ENCODE data around the gene PI4KB.

Gene PI4KB

DNA sequence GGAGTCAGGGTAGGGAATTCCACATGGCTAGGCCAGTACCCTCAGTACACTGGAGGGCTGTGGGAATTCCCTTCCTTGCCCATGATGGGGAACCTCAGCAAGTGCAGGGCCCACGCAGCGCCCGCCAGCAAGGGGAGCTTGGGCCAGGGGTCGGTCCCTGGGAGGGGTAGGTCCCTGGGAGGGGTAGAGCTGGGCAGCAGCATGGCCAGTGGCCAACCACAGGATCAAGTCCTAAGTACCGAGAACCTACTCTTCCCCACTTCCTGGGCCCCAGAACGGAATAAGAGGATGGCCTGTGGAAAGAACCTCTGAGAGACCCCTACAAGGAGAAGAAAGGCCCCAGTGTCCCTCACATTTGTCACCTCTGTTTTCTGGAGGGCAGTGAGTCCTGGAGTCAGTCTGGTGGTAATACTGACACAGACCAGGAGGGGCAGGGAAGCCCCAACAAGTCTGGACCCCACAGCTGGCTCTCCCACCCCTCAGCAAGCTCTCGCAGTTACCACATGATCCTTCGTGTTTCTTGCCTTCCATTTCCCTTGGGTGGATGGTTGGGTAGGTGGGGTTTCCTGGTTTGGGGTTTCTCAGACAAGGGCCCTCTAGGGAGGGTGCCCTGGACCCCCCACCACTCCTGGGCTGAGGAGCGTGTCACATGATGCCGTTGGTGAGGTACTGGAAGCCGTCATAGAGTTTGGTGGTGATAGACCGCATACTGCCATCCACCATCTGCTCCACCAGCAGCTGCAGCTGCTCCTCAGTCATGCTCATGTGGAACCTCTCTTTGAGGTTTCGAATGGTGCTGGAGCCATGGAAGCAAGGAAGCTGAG lies 34.8 kb downstream of the PI4KB start:
- H3K4me3 ChIP-seq (ENCODE audit: low read depth, low read length), result no peak overlapping the region
- no peak for DNase-seq (ENCODE audit: low read depth)
- TF ChIP-seq MAX (IDR thresholded peaks at IDR 0.05; ENCODE audit: low read depth, low read length) (no peak), POLR2A (IDR thresholded peaks at IDR 0.05; ENCODE audit: extremely low read depth, insufficient read length) (no peak), MYC (IDR thresholded peaks at IDR 0.05; ENCODE audit: low read depth, low read length) (no peak), CTCF (IDR thresholded peaks at IDR 0.05; ENCODE audit: low read depth, low read length) (no peak)

- peak; percentile 83 for TF ChIP-seq MYC (IDR thresholded peaks at IDR 0.05; ENCODE audit: low read depth, low read length)
- TF ChIP-seq CTCF (IDR thresholded peaks at IDR 0.05; ENCODE audit: low read depth, low read length), result no peak
- TF ChIP-seq POLR2A (IDR thresholded peaks at IDR 0.05; ENCODE audit: extremely low read depth, insufficient read length), result no peak
- TF ChIP-seq MAX (IDR thresholded peaks at IDR 0.05; ENCODE audit: low read depth, low read length), result peak; percentile 64
- no peak overlapping the region for H3K4me3 ChIP-seq (ENCODE audit: low read depth, low read length)
- peak; percentile 61 for DNase-seq (ENCODE audit: low read depth)
These were observed 36.4 kb downstream of the PI4KB start for GRCh38 chr1:151290709-151291303.

DNA sequence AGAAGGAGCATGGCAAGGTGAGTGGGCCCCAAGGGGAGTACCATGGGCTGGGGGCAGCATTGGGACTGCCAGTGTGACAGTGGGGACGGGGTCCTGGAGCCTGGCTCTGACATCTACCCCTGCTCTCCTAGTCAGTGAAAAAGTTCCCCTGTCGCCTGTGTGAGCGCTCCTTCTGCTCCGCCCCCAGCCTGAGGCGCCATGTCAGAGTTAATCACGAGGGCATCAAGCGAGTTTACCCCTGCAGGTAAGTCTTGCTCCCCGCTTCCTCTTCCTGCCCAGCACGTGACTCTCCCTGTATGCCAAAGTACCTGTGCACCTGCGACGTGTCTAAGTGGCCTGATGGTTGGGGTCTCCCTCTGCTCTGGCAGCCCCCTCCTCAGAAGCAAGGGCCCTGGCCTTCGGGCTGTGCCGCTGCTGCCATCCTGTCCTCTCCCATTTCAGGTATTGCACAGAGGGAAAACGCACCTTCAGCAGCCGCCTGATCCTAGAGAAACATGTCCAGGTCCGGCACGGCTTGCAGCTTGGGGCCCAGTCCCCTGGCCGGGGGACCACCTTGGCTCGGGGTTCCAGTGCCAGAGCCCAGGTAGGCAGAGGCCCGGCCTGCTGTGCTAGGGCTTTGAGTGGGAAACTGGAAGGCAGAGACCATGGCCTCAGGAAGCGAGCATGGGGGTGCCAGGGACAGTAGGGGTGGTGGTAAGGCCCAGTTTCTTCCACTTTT lies 37.1 kb downstream of the PI4KB start:
- no peak overlapping the region for H3K4me3 ChIP-seq (ENCODE audit: low read depth, low read length)
- TF ChIP-seq CTCF (IDR thresholded peaks at IDR 0.05; ENCODE audit: low read depth, low read length), result no peak
- TF ChIP-seq MAX (IDR thresholded peaks at IDR 0.05; ENCODE audit: low read depth, low read length), result no peak
- TF ChIP-seq POLR2A (IDR thresholded peaks at IDR 0.05; ENCODE audit: extremely low read depth, insufficient read length), result no peak
- no peak for TF ChIP-seq MYC (IDR thresholded peaks at IDR 0.05; ENCODE audit: low read depth, low read length)
- DNase-seq (ENCODE audit: low read depth), result no peak

GRCh38 chr1:151289080-151289935 lies 37.9 kb downstream of the PI4KB start:
- TF ChIP-seq POLR2A (IDR thresholded peaks at IDR 0.05; ENCODE audit: extremely low read depth, insufficient read length), result no peak
- TF ChIP-seq MYC (IDR thresholded peaks at IDR 0.05; ENCODE audit: low read depth, low read length), result no peak
- TF ChIP-seq MAX (IDR thresholded peaks at IDR 0.05; ENCODE audit: low read depth, low read length), result no peak
- TF ChIP-seq CTCF (IDR thresholded peaks at IDR 0.05; ENCODE audit: low read depth, low read length), result no peak
- H3K4me3 ChIP-seq (ENCODE audit: low read depth, low read length), result no peak overlapping the region
- no peak for DNase-seq (ENCODE audit: low read depth)

- H3K4me3 ChIP-seq (ENCODE audit: low read depth, low read length), result no peak overlapping the region
- no peak for DNase-seq (ENCODE audit: low read depth)
- TF ChIP-seq POLR2A (IDR thresholded peaks at IDR 0.05; ENCODE audit: extremely low read depth, insufficient read length), result no peak
- TF ChIP-seq CTCF (IDR thresholded peaks at IDR 0.05; ENCODE audit: low read depth, low read length), result no peak
- TF ChIP-seq MAX (IDR thresholded peaks at IDR 0.05; ENCODE audit: low read depth, low read length), result no peak
- TF ChIP-seq MYC (IDR thresholded peaks at IDR 0.05; ENCODE audit: low read depth, low read length), result no peak
These were observed 38.7 kb downstream of the PI4KB start for GRCh38 chr1:151288502-151288901.

Measured in NB4 (cell line).